ENCODE data around the gene KCNIP2. TPM values are rescaled to one million over a fixed set of nuclear protein-coding genes. Genes with fewer than 3 reads are reported as not detected.

The KCNIP2 gene
- total RNA-seq, 1 experiment from 2014 or later, result 8.5 TPM

DNA sequence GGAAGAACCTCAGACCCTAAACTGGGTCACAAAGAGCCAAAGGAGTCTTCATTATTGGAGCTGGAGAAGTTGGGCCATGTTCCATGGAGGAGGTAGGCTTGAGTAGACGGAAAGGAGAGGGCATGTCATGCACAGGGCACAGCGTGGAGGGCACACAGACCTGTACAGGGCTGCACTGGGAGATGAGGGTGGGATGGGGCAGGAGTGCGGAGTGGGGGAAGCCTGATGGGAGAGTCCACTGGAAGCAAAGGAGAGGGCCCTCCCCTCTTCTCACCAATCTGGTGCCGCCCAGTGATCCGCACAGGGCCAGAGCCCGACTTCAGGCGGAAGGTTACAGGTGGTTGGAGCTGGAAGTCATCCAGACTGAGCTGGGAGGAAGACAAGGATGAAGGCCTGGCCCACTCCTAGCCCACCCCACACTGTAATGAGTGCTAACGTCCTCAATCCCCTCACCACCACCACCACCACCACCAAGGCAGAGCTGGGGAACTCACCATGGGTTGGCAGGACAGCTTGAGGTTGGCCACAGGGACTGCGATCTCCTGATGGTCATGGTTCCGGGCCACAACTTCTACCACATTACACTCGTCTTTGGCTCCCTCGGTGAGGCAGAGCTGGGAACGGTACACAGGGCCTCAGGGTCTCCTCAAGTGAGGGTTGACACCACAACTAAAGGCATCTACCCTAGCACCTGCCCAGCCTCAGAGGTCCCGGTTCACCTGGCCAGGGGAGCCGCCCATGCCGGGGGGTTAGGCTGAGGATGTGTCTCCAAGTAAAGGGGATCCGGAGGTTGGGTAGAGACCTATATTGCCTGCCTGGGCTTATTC, 61.4 kb downstream of the KCNIP2 start:
- peaks cover 17 to 38% of the 10 kb centered on the region in 2 experiments; a peak in 3 of 4 replicates for H3K36me3 ChIP-seq (ENCODE audit: control insufficient read depth in 1 of 2, insufficient read depth in 2 of 2, low read length in 2 of 2)
- RAD21 ChIA-PET (ENCODE audit: low non-redundant PET in 1 of 2, low total read pairs in 2 of 2, uncharacterized antibody in 2 of 2, unreplicated experiment in 2 of 2), result interaction anchor here (0.6 to 2.3 kb wide), 6 partner anchors 180 to 568 kb away, joined by 4 to 21 read pairs (median 8); no protein-coding TSS in a partner anchor
- peak overlapping the region; percentile 91 for H3K9ac ChIP-seq (ENCODE audit: low read length)
- peaks cover 19 to 45% of the 10 kb centered on the region in 2 experiments for H3K4me1 ChIP-seq (ENCODE audit: control insufficient read depth in 1 of 2, insufficient read depth in 2 of 2, low read length in 2 of 2)
- peaks cover 3% of the 10 kb centered on the region; the same call in 1 of the 2 replicates for H4K20me1 ChIP-seq (ENCODE audit: insufficient read depth)
- POLR2A ChIA-PET, result interaction anchor here (1.6 to 2.1 kb wide), 3 partner anchors 13 to 179 kb away, joined by 6 to 10 read pairs (median 7); partner anchors contain the start of gene OGA
- TF ChIP-seq ZNF274 (IDR thresholded peaks at IDR 0.05; ENCODE audit: low read depth, low read length), result no peak
- no peak for TF ChIP-seq TCF7L2 (IDR thresholded peaks at IDR 0.05; ENCODE audit: borderline replicate concordance, extremely low read depth, insufficient read depth, insufficient read length)
- no peak for TF ChIP-seq ZFX (IDR thresholded peaks at IDR 0.05)
- TF ChIP-seq POLR2AphosphoS5 (IDR thresholded peaks at IDR 0.05; ENCODE audit: low read depth, low read length), result peak; percentile 25; the same call in 1 of the 2 replicates
- TF ChIP-seq, protein P1, sequence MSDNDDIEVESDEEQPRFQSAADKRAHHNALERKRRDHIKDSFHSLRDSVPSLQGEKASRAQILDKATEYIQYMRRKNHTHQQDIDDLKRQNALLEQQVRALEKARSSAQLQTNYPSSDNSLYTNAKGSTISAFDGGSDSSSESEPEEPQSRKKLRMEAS (IDR thresholded peaks at IDR 0.05), result no peak
- no peak for TF ChIP-seq YY1 (IDR thresholded peaks at IDR 0.05; ENCODE audit: extremely low read depth, insufficient replicate concordance, low read depth, low read length)
- TF ChIP-seq, protein P2, sequence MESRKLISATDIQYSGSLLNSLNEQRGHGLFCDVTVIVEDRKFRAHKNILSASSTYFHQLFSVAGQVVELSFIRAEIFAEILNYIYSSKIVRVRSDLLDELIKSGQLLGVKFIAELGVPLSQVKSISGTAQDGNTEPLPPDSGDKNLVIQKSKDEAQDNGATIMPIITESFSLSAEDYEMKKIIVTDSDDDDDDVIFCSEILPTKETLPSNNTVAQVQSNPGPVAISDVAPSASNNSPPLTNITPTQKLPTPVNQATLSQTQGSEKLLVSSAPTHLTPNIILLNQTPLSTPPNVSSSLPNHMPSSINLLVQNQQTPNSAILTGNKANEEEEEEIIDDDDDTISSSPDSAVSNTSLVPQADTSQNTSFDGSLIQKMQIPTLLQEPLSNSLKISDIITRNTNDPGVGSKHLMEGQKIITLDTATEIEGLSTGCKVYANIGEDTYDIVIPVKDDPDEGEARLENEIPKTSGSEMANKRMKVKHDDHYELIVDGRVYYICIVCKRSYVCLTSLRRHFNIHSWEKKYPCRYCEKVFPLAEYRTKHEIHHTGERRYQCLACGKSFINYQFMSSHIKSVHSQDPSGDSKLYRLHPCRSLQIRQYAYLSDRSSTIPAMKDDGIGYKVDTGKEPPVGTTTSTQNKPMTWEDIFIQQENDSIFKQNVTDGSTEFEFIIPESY (IDR thresholded peaks at IDR 0.05; ENCODE audit: extremely low read depth, insufficient replicate concordance, low read length), result no peak
- no peak for TF ChIP-seq SP1 (IDR thresholded peaks at IDR 0.05; ENCODE audit: low read depth)
- no peaks in the 10 kb centered on the region for H3K27me3 ChIP-seq (ENCODE audit: insufficient read depth, low read length)
- H3K4me3 ChIP-seq (replicated peaks in 1 of 2; ENCODE audit: low read depth in 1 of 2, low read length in 2 of 2), result peak overlapping the region; percentile 74 to 90
- H3K9me3 ChIP-seq (ENCODE audit: control insufficient read depth in 1 of 2, insufficient read depth in 1 of 2, low read depth in 1 of 2, low read length in 2 of 2), result no peaks in the 10 kb centered on the region
- BruUV-seq (replicated peaks), result no TSS peak
- intact Hi-C loops (cut with micrococcal nuclease), result loop anchor here (1.0 to 5.0 kb wide), 7 partner anchors 35 to 621 kb away; partner anchors contain the start of genes DPCD, OGA and POLL
- H3K79me2 ChIP-seq (ENCODE audit: insufficient read depth, low read length), result peaks cover 47% of the 10 kb centered on the region
- peak overlapping the region; percentile 94 for H3K4me2 ChIP-seq (ENCODE audit: low read length)
- no peak overlapping the region for H2AFZ ChIP-seq (ENCODE audit: low read depth, low read length, poor library complexity, severe bottlenecking)
- ATAC-seq (peak; percentile 15), DNase-seq (ENCODE audit: low read depth, low spot score) (peak; percentile 35)
- H3K27ac ChIP-seq (ENCODE audit: low read depth, low read length), result peak overlapping the region; percentile 66
- no peaks in the 10 kb centered on the region for H3K9me2 ChIP-seq (ENCODE audit: insufficient read depth)
- CTCF ChIA-PET, result interaction anchor here (0.7 to 5.8 kb wide), 17 partner anchors 10 to 638 kb away, joined by 3 to 220 read pairs (median 6); partner anchors contain the start of genes FBXL15 and OGA

Measured in HCT116 (cell line).